HepG2 (cell line): ENCODE data around the gene PCDHA13.

ENCODE experiments used
- CTCF ChIP-seq: sonication (generic); formaldehyde crosslinking; IDR thresholded peaks from 2 replicates; pipeline ENCODE4 v1.5.0; 2020; ENCODE audit warnings: mild to moderate bottlenecking, missing genetic modification reagents, moderate library complexity
- FOXA3 ChIP-seq: IDR thresholded peaks from 2 replicates; pipeline ENCODE4 v1.6.1; 2016; ENCODE audit warnings: missing genetic modification reagents, missing compliant biosample characterization
- FOXM1 ChIP-seq: sonication (generic); formaldehyde crosslinking; IDR thresholded peaks from 2 replicates; pipeline ENCODE4 v1.5.0; 2020; ENCODE audit warnings: missing genetic modification reagents
- GABPA ChIP-seq, 2 experiments: IDR thresholded peaks; 2 replicates each; pipeline ENCODE4 v1.6.1; 2011 to 2016; ENCODE audit warnings: low read depth in 2 of 2, low read length in 1 of 2, missing biosample characterization in 1 of 2, missing genetic modification characterization in 1 of 2
- HOXA5 ChIP-seq: sonication (generic); formaldehyde crosslinking; IDR thresholded peaks from 2 replicates; pipeline ENCODE4 v1.4.0; 2020; ENCODE audit warnings: missing genetic modification reagents
- HOXA7 ChIP-seq: sonication (generic); formaldehyde crosslinking; IDR thresholded peaks from 2 replicates; pipeline ENCODE4 v1.8.1; 2022; ENCODE audit warnings: mild to moderate bottlenecking, missing genetic modification reagents, moderate library complexity
- IKZF1 ChIP-seq: fragments of 450-650 bp; IDR thresholded peaks from 2 replicates; pipeline ENCODE4 v1.7.1; 2016
- KMT2A ChIP-seq: sonication (generic); formaldehyde crosslinking; IDR thresholded peaks from 2 replicates; pipeline ENCODE4 v1.4.0; 2020; ENCODE audit warnings: missing genetic modification reagents
- RAD21 ChIP-seq: fragments of 450-650 bp; formaldehyde crosslinking; IDR thresholded peaks from 2 replicates; pipeline ENCODE4 v1.5.0; 2020; ENCODE audit warnings: mild to moderate bottlenecking
- SAFB2 ChIP-seq: sonication (generic); formaldehyde crosslinking; IDR thresholded peaks from 2 replicates; pipeline ENCODE4 v1.5.1; 2020; ENCODE audit warnings: missing genetic modification reagents, low read depth, mild to moderate bottlenecking, borderline replicate concordance

GRCh38 chr5:140926443-140927227 lies 44.7 kb downstream of the PCDHA13 start:
- TF ChIP-seq FOXM1 = no peak
- no peak for TF ChIP-seq FOXA3 (CRISPR knock-in tag)
- TF ChIP-seq HOXA5 = no peak
- TF ChIP-seq SAFB2 (CRISPR knock-in tag) = no peak
- no peak for TF ChIP-seq HOXA7
- TF ChIP-seq GABPA (IDR thresholded peaks at IDR 0.05; ENCODE audit: low read depth, low read length) = no peak
- no peak for TF ChIP-seq GABPA (CRISPR knock-in tag; IDR thresholded peaks at IDR 0.05; ENCODE audit: low read depth)
- no peak for TF ChIP-seq CTCF
- TF ChIP-seq KMT2A = no peak
- no peak for TF ChIP-seq IKZF1
- no peak for TF ChIP-seq RAD21 (CRISPR knock-in tag)
